GF-D8 (cell line): ENCODE results near the gene CEMIP.

ENCODE experiments used
- DNase-seq: peaks from one replicate; lab custom pipeline; 2025; lab: John Stamatoyannopoulos, UW

Gene CEMIP

DNA sequence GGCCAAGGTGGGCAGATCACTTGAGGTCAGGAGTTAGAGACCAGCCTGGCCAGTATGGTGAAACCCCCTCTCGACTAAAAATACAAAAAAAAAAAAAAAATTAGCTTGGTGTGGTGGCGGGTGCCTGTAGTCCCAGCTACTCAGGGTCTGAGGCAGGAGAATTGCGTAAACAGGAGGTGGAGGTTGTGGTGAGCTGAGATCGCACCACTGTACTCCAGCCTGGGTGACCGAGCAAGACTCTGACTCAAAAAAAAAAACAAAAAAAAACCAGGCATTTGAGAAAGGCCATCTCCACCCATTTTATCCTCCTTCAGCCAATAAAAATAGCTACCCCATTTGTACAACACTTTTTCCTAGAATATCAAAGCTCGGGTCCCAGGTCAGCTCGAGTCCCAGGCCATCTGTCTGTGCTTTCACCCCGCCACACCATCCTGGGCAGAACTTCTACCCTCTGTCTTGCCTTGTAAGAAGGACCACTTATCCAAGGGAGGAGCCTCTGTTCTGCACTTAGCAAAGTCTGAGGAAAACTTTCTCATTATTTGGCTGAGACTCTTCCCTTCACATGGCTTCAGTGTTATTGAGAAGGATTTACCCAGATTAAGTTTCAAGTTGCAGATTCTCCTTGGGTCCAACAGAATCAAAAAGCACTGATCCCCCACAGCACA lies 111.3 kb downstream of the CEMIP start:
- DNase-seq, result no peak

GRCh38 chr15:80891006-80891405 lies 111.8 kb downstream of the CEMIP start:
- DNase-seq, result no peak

DNA sequence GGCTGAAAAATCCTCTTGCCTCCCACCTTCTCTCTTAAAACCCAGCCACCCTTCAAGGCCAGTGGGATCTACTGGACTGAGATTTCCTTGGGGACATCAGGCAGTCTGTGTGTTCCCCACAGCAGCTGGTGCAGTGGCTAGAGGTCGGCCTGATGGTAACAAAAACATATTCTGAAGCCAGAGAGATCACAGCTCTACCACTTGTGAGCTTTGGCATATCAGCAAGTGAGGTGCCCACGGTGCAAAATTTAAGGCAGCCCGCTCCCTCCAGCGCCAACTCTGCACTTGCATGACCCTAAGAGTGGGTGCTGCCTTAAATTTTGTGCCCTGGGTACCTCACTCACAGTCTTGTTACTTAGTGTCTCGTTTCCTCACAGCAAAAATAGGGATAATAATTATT lies 113.2 kb downstream of the CEMIP start:
- DNase-seq, result no peak

DNA sequence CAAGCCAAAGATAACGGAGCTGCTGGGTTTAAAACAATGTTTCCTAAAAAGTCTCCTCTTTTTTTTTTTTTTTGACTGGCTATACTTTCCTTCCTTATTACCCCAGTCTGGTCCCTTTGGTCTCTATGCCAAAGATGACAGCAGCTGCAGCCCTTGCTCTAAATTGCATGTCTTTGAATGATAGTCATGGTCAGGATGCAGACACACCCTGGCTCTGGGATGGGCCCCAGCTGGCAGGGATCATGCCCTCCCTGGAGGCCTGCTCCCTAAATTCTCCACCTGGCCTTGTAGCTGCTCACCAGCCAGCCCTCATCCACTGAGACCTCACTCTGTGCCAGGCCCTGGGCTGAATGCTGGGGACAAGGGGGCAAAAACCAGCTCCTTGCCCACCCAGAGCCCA lies 114.6 kb downstream of the CEMIP start:
- no peak for DNase-seq

DNA sequence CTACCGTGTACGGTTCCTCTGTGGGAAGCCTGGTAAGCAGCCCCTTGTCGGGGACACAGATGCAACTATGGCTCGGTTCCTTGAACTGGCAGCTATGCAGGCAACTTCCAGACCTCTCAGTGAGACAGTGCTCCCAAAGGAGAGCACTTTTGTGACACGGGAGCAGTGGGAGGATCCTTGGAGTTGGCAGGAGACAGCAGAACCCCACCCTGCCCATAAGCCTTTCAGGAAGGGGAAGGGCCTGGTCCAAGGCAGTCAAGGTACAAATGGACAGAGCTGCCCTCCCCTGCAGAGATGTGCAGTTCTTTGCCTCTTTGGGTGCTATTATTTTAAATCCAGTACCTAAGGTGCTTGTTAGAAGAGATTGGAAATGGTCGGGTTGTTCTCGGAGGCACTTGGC lies 115.9 kb downstream of the CEMIP start:
- no peak for DNase-seq

GRCh38 chr15:80895965-80896364 lies 116.8 kb downstream of the CEMIP start:
- DNase-seq, result no peak

- no peak for DNase-seq
These were observed 118.9 kb downstream of the CEMIP start for GRCh38 chr15:80898040-80898439.

DNA sequence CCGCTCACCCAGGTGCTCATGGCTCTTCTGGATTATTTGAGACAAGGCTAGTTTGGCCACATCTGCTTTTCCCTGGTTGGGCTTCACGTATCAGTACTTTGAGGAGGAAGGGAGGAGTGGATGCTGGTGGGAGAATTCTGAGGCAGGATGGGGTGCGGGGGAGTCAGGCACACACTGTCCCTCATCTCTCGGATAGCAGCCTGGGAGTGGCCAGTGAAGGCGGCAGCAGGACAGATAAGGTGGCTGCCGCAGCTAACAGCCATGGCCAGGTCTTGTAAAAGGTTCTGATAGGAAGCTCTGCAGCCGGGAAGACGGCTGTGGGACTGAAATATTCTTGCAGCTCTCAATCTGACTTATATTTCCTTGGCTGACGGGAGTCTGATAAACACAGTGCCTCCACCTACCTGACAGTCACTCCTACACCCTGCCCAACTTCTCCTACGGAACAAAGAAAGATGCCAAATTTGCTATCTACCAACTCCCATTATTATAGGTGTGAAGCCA lies 123.2 kb downstream of the CEMIP start:
- no peak for DNase-seq

DNA sequence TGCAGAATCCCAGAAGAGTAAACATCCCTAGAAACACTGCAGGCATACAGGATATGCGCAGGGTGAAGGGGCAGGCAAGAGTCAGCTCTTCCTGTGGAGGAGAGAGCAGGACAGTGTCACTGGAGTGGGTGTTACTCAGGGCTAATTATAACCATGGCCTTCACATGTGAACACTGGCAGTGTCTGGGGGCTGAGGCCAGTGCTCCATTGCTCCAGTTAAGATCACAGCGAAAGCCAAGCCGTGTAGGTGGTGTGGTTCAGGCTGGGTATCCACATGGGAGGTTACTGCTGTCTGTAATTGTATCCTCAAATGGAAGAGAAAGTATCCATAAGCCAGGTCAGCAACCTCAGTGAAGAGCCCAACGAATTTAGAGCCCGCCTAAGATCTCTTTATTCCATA lies 125.8 kb downstream of the CEMIP start:
- DNase-seq, result no peak

GRCh38 chr15:80906159-80906766 lies 127.1 kb downstream of the CEMIP start:
- DNase-seq, result no peak

DNA sequence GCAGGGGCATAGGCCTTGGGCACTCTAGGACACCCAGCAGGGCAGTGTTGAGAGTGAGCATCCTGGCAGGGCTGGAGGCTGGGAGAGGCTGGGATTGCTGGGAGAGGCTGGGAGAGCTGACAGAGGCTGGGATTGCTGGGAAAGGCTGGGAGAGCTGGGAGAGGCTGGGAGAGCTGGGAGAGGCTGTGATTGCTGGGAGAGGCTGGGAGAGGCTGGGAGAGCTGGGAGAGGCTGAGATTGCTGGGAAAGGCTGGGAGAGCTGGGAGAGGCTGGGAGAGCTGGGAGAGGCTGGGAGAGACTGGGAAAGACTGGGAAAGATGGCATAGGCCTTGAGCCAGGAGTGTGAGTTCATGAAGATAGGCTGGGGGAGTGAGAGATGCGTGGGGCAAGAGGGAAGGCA lies 132.7 kb downstream of the CEMIP start:
- DNase-seq, result no peak

- DNase-seq, result no peak
These were observed 133.5 kb downstream of the CEMIP start for GRCh38 chr15:80912673-80913072.

DNA sequence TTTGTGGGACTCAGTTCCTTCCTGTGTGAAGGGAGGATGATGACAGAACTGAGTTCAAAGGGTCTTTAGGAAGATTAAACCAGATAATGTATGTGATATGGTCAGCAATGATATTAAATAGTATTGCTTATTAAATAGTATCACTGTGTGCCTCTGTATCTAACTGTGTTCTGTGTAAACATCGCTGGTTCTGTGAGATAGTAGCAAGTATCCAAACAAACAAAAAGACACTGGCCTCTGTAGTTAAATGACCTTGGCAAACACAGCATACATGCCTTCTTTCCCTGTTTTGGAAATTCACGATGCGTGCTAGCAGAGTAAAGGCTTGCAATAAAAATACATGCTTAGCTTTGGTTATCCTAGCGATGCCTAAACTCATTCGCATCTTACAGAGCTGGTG lies 134.4 kb downstream of the CEMIP start:
- no peak for DNase-seq

DNA sequence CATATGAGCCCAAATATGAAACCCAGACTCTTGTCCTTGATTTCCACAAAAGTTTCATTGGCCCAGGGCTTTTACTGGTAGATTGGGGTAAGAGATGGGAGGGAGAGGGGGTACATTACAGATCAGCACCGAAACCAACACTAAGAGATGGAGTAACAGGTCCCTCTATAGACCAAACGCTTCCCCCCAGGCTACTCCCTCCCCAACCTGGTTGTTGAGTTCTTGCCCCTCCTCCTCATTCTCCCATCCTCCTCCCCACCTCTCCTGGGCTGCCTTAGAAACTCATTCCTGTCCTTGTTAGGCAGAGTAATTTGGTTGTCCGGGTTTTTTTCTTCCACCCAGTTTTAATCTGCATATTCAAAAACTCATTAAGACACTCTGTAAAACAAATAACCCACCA lies 136.3 kb downstream of the CEMIP start:
- no peak for DNase-seq

DNA sequence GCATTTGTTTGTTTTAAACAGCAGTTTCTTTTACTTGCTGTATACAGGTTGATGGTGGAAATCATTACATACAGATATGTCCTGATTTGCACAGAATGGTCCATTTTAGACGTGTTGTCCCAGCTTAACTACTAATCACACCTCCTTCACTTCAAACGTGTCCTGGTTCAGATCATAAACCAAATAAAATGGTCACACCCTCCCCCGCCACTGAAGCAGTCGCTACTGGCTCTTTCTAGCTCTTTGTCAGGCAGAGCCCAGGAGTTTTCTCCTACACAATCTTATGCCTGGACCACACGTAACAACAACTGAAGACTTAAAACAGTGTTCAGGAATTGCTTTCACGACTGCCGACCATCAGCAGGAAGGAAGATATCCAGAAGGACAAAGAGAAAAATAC lies 136.9 kb downstream of the CEMIP start:
- no peak for DNase-seq

DNA sequence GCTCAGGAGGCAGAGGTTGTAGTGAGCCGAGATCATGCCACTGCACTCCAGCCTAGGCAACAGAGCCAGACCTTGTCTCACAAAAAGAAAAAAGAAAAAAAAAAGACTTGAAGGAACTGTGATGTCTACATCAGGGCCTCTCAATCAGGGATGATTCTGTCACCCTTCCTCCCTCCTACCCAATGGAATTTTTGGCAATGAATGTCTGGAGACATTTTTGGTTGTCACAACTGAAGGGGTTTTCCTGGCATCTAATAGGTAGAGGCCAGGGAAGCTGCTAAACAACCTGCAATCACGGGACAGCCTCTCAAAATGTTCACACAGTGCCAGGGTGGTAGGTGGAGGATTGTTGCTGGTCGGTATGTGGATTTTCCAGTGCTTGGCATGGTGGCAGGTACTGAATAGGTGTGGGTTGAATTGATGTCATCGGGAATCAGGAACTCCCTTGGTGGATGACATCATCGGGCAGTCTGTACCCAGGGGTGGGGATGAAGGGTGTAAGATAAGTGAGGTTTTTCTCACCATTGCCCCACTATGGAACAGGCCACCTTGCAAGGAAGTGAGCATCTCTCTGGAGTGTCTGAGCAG lies 139.1 kb downstream of the CEMIP start:
- DNase-seq, result no peak

DNA sequence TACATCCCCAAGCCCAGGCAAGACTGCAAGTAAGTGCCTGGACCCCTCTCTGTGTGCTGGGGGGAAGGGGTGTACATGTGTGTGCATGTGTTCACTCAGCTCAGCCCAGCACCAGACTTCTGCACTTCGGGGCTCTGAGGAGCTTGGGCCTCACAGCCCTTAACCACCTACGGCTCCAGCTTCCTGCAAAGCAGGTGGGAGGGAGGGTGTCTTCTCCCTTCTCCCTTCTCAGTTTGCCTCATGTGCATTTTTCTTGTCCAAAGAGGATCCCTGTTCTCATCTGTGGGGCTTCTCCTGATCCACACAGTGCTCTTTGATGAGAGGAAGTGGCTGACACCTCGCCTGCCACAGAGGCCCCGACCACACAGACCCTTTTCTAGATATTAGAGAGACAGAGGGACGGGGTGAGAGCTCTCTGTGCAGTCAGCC lies 141.1 kb downstream of the CEMIP start:
- no peak for DNase-seq

- DNase-seq, result no peak
These were observed 142.7 kb downstream of the CEMIP start for GRCh38 chr15:80921736-80922410.

DNA sequence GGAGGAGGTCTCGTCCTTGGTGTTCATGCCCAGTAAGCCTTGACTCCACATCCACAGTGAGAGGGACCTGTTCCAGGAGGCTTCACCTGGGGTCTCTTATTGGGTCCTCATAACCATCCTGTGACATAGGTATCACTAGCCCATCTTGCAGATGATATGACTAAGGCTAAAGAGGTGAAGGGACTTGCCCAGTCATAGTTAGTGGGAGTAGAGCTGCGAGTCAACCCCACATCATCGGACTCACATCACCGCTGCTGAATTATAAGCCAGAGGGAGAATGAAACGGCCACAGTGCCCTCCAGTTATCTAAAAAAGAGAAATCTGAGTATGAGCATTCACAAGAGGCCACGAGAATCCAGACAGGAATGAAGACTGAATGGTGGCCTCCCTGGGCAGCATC lies 144.5 kb downstream of the CEMIP start:
- DNase-seq, result no peak

DNA sequence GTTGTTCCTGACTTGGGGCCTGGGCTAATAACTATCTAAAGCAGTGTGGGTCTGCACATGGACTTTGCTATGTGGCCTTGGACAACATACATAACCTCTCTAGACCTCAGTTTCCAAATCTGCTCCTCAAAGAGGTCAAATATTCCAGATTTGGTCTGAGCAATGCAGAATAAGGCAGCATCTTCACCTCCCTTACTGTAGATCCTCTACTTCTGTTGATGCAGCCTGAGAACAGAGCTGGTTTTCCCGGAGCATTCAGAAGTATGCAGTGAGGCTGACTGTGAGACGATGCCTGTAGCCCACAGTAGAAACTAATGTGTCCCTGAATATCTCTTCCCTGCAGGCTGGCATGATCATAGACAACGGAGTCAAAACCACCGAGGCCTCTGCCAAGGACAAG lies 145.1 kb downstream of the CEMIP start:
- no peak for DNase-seq

GRCh38 chr15:80925597-80926059 lies 146.5 kb downstream of the CEMIP start:
- no peak for DNase-seq

GRCh38 chr15:80926126-80926525 lies 147.0 kb downstream of the CEMIP start:
- DNase-seq, result no peak

DNA sequence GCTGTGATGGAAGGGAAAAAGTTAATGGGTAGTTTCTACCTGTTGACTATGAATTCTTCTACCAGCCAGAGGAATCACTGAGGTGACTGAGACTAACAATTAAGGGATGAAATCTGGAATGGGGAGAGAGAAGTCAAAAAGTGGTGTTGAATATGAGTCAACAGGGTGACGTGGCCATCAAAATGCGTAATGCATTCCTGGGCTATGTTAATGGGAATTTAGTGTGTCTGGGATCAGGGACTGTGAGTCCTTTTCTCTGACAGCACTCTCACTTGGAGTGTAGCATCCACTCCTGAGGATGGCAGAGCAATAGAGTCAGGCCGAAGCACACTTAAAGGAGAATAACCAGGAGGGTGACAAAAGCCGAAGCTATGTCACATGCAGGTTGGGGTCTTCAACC lies 150.1 kb downstream of the CEMIP start:
- DNase-seq, result no peak
